Measurements from ENCODE around the gene SRRM1. TPM values are rescaled to one million over a fixed set of nuclear protein-coding genes. Genes with fewer than 3 reads are reported as not detected.

The SRRM1 gene
- total RNA-seq, 4 donors from 2014 or later, result 103 to 121 (median 113) TPM

GRCh38 chr1:24688621-24689195 lies 45.6 kb downstream of the SRRM1 start:
- TF ChIP-seq CTCF (IDR thresholded peaks at IDR 0.05; ENCODE audit: low read depth), result no peak

DNA sequence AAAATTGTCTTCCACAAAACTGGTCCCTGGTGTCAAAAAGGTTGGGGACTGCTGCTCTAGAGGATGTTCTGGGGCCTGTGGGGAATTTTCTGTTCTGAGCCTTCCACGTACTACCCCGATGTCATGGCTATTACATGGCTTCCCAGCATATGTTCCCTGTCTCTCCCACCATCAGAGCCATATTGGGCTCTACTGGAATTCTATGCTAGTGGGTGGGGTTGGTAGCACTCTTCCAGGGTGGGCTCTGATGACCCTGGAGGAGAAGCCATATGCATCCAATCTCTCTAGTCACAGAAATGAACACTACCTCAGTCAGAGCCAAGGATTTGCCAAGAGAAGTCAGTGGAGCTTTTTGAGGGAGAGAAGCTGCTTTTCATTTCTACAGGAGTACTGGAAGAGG lies 47.9 kb downstream of the SRRM1 start:
- TF ChIP-seq CTCF (IDR thresholded peaks at IDR 0.05; ENCODE audit: low read depth), result no peak

- no peak for TF ChIP-seq CTCF (IDR thresholded peaks at IDR 0.05; ENCODE audit: low read depth)
Observed at GRCh38 chr1:24692351-24692980, 49.4 kb downstream of the SRRM1 start.

- no peak for TF ChIP-seq CTCF (IDR thresholded peaks at IDR 0.05; ENCODE audit: low read depth)
Observed at GRCh38 chr1:24693827-24694379, 50.8 kb downstream of the SRRM1 start.

GRCh38 chr1:24694380-24694843 lies 51.3 kb downstream of the SRRM1 start:
- no peak for TF ChIP-seq CTCF (IDR thresholded peaks at IDR 0.05; ENCODE audit: low read depth)

DNA sequence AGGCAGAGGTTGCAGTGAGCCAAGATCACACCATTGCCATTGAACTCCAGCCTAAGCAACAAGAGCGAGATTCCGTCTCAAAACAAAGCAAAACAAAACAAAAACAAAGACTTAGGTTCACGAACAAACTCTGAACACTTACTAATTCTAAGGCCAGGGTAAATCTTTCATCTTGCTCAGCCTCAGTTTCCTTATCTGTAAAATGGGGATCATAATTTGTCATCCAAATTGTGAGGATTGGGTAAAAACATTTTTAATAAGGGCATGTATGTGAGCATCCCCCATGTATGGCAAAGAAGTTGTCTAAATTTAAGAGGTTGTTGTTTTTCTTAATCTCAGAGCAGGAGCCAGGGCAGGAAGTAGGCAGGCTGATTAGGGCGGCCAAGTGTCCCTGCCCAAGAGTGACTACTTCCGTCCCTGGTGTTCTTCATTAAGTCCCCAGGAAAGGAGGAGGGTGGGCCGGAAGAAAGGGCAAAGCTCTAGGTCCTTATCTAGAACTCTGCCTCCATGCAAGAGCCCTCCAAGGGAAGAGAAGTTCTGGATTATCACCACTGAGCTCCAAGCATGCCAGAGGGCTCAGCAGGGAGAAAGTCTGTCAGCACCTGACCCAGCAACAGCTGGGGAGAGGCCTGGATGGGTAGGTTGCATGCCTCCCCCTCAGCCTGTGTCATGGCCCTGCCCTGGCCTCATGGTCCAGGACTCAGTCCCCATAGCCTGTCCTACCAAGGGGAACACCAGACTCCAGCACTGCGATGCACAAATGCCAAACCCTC lies 52.3 kb downstream of the SRRM1 start:
- TF ChIP-seq CTCF (IDR thresholded peaks at IDR 0.05; ENCODE audit: low read depth), result no peak
